Thoracic aorta (tissue), 2 donors: Measurements from ENCODE around the gene SLC35D2. TPM values are rescaled to one million over a fixed set of nuclear protein-coding genes. Genes with fewer than 3 reads are reported as not detected.
A peak's percentile ranks its signal among the peaks of the same experiment; 100 is the strongest.

ENCODE experiments used
- ATAC-seq: fragments of 150-250 bp; one replicate; pipeline ENCODE4 v1.8.0; 2017; ENCODE audit warnings: low read depth; ENCODE audit not compliant: insufficient number of reproducible peaks, low FRiP score
- DNase-seq: peaks from one replicate; pipeline ENCODE4 v3.0.0-alpha.2; 2020; ENCODE audit warnings: low spot score
- H3K27ac ChIP-seq, 2 donors: fragments of 200-600 bp; sonication (generic); 1 replicate in 1 of 2; 2 replicates in 1 of 2; pipeline ENCODE4 v1.5.1; 2016; ENCODE audit warnings: mild to moderate bottlenecking in 2 of 2, moderate library complexity in 2 of 2
- H3K27me3 ChIP-seq: fragments of 200-600 bp; sonication (generic); replicated peaks from 2 replicates; pipeline ENCODE4 v1.6.0; 2016; ENCODE audit warnings: mild to moderate bottlenecking; ENCODE audit not compliant: insufficient read depth
- H3K36me3 ChIP-seq: fragments of 200-600 bp; sonication (generic); one replicate; pipeline ENCODE4 v1.5.1; 2016
- H3K4me1 ChIP-seq, 2 donors: fragments of 200-600 bp; sonication (generic); 1 replicate in 1 of 2; 2 replicates in 1 of 2; pipeline versions ENCODE4 v1.5.1 to v1.6.0; 2016; ENCODE audit warnings: low read depth in 2 of 2, mild to moderate bottlenecking in 1 of 2; ENCODE audit not compliant: control insufficient read depth in 1 of 2
- H3K4me3 ChIP-seq: fragments of 200-600 bp; sonication (generic); 2 replicates; pipeline ENCODE4 v1.5.1; 2016; ENCODE audit warnings: mild to moderate bottlenecking
- H3K9me3 ChIP-seq: fragments of 200-600 bp; sonication (generic); 2 replicates; pipeline ENCODE4 v1.5.1; 2016
- CTCF ChIP-seq: fragments of 200-600 bp; sonication (generic); IDR thresholded peaks from one replicate; pipeline ENCODE4 v1.5.1; 2019; ENCODE audit warnings: antibody characterized with exemption
- total RNA-seq, 2 donors: library from RNA; depleted of rRNA; stranded (reverse); fragments of >200 nt; gene quantifications; one replicate each; pipeline versions ENCODE4 v1.1.0 to v1.2.3, GENCODE V29; 2016

Gene SLC35D2
- total RNA-seq, 2 donors from 2014 or later = 15.0 to 44.0 TPM

GRCh38 chr9:96391021-96391765 lies 7.7 kb upstream of the SLC35D2 start:
- H3K9me3 ChIP-seq = no peaks in the 10 kb centered on the region
- peaks cover 0 to 18% of the 10 kb centered on the region in 2 donors for H3K4me1 ChIP-seq
- H3K27ac ChIP-seq = no peak overlapping the region
- ATAC-seq (no peak), DNase-seq (no peak)
- no peak for TF ChIP-seq CTCF
- H3K27me3 ChIP-seq = no peaks in the 10 kb centered on the region
- H3K4me3 ChIP-seq = no peak overlapping the region
- H3K36me3 ChIP-seq = no peaks in the 10 kb centered on the region

- no peak for TF ChIP-seq CTCF
- Histone ChIP-seq H3K27ac (no peak overlapping the region), H3K36me3 (no peaks in the 10 kb centered on the region), H3K4me3 (no peak overlapping the region), H3K4me1 (peaks cover 0 to 18% of the 10 kb centered on the region in 2 donors), H3K9me3 (no peaks in the 10 kb centered on the region), H3K27me3 (no peaks in the 10 kb centered on the region)
- no peak for ATAC-seq
- no peak for DNase-seq
Observed at GRCh38 chr9:96388144-96388543, 4.6 kb upstream of the SLC35D2 start.

GRCh38 chr9:96386157-96386556 lies 2.6 kb upstream of the SLC35D2 start:
- H3K36me3 ChIP-seq = no peaks in the 10 kb centered on the region
- H3K9me3 ChIP-seq = no peaks in the 10 kb centered on the region
- no peak overlapping the region for H3K4me3 ChIP-seq
- H3K27me3 ChIP-seq = no peaks in the 10 kb centered on the region
- no peak for ATAC-seq
- DNase-seq = no peak
- TF ChIP-seq CTCF = no peak
- peaks cover 0 to 30% of the 10 kb centered on the region in 2 donors for H3K4me1 ChIP-seq
- H3K27ac ChIP-seq = no peak overlapping the region

GRCh38 chr9:96382839-96383164 lies 709 bp downstream of the SLC35D2 start:
- DNase-seq = no peak
- no peaks in the 10 kb centered on the region for H3K36me3 ChIP-seq
- peak overlapping the region; percentile 81 to 87 for H3K27ac ChIP-seq
- no peak for TF ChIP-seq CTCF
- no peaks in the 10 kb centered on the region for H3K9me3 ChIP-seq
- H3K27me3 ChIP-seq = no peaks in the 10 kb centered on the region
- H3K4me3 ChIP-seq = peak overlapping the region; percentile 87
- ATAC-seq = no peak
- H3K4me1 ChIP-seq = peaks cover under 1 to 21% of the 10 kb centered on the region in 2 donors

- no peaks in the 10 kb centered on the region for H3K27me3 ChIP-seq
Observed at GRCh38 chr9:96382175-96382574, 1.3 kb downstream of the SLC35D2 start.

More at GRCh38 chr9:96382175-96382574, 1.3 kb downstream of the SLC35D2 start:
- no peak for ATAC-seq
- Histone ChIP-seq H3K9me3 (no peaks in the 10 kb centered on the region), H3K4me1 (peaks cover 7 to 27% of the 10 kb centered on the region in 2 donors), H3K27ac (no peak overlapping the region), H3K36me3 (no peaks in the 10 kb centered on the region), H3K4me3 (peak overlapping the region; percentile 87)
- no peak for DNase-seq
- TF ChIP-seq CTCF = no peak
